NOMO-1 treated with DMSO at 0.1 percent for 48 hours (cell line): ENCODE measurements around the gene C9orf50.
A peak's percentile ranks its signal among the peaks of the same experiment; 100 is the strongest.
"Not testable (repeated sequence)": the region's sequence is repeated elsewhere in the genome, so short reads cannot be mapped to it uniquely, and the experiment has no call there.

Experiments used
- DNase-seq: peaks from one replicate; lab custom pipeline; 2025; ENCODE audit not compliant: unreplicated experiment; lab: John Stamatoyannopoulos, UW

Gene C9orf50

DNA sequence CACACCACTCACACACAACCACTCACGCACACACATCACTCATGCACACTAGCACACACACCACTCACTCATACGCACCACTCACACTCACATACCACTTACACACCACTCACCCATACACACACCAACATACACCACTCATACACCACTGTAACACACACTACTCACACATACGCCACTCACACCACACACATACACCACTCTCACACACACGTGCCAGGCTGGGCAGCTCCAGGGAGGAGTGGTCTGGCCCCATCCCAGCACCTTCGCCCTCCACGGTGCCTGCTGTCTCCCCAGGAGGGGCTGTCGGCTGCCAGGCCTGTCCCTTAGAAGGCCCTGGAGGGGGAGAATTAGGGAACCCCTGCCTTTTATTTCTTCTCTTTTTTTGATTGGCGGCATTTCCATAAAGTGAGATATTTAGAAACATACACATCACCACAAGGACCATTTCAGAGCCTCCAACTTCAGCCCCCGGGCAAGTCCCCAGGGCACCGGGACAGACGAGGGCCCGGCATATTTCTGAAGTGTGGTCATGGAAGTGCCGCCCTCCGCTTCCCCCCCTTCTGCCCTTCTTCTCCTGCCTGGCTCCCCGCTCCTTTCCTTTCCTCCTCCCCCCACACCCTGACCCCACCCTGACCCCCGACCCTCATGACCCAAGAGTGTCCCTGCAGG lies 27.3 kb upstream of the C9orf50 start:
- DNase-seq = no peak

DNA sequence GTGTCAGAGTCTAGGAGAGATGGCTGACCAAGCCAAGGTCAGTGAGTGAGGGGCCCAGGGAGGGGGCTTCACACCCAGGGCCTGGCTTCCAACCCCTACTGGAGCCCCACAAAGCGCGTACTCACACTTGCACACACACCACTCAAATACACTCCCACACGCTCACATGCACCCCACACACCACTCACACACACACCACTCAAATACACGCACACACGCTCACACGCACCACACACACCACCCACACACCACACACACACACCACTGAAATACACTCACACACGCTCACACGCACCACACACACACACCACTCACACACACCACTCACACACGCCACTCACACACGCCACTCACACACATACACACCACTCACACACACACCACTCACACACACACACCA lies 26.7 kb upstream of the C9orf50 start:
- no peak for DNase-seq

DNA sequence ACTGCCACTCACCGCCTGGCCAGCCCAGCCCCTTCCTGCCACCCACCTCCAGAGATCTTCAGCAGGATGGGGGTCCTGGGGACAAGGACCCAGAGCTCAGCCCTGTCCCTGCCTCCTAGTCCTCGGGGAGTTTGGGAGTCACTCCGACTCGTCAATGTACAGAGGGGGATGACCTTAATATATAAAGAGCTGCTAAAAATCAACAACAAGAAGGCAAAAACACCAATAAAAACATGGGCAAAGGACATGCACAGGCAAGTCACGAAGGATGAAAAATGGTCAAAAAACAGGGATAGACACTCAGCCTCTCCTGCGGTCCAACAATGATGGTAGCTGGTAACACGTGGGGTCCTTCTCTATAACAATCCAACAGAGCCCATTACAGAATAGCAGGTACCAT lies 25.8 kb upstream of the C9orf50 start:
- DNase-seq = no peak

DNA sequence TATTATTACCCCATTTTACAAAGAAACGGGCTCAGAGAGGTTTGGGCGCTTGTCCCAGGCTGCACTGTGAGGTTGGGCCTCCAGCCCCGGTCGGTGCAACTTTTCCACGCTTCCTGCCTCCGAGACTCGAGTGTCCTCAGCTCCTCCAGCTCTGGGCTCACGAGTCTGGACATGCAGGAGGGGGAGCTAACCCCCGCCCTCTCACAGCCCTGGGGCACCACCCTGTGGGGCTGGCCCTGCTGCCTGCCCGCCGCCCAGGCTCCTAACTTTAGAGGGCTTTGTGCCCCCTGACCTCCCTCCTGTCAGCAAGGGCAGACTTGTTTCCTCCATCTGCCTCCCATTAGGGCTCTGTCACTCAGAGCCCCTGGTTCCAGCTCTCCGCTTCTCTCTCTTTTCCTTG lies 25.4 kb upstream of the C9orf50 start:
- DNase-seq = no peak

DNA sequence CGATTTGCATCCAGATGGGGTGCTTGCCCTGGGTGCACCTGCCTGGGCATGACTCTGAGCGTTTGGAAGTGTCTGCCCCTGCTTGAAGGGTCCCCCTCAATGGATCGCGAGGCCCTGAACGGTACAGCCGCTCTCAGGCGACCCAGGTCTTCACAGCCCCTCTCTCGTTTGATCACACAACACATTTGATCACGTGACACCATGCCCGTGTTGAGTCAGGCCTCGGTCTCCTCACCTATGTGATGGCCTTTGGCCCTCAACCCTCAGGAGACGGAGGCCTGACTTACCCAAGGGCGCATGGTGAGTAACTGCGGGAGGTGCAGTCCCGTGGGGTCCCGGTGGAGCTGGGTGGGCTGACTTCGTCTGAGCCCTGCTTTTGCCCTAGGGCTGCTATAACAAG lies 24.0 kb upstream of the C9orf50 start:
- no peak for DNase-seq

DNA sequence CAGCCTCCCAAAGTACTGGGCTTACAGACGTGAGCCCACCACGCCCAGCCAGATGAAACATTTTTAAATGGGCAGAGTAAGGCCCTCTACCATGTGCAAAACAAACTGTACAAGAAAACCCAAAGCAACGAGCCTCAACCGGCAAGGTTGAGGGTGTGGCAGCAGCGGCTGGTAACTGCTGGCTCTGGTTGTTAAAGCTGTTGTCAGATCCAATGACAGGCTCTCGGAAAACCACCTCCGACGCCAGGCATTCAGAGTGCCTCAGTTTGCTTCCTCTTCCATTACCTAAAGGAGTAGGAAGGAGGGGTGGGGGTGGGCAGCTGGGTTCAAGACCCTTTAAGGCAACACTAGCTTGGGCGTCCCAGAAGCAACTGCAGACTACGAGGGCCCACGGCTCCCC lies 23.5 kb upstream of the C9orf50 start:
- DNase-seq = no peak

DNA sequence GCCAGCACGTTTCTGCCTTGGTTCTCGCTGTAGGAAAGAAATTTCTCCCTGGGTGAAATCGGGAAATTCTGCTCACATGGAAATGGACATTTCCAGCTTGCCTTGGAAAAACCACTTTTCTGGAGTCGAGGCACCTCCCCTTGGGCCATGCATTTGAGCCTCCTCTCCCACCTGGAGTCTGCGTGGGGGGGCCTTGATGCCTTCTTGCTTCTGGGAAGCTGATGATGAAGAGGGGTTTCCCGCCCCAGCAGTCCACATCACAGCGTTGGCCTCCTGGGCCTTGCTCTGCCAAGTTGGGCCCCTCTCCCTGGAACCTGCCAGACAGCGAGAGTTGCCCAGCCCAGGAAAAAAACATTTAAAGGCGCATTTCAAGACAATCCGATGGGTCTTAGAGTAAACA lies 22.8 kb upstream of the C9orf50 start:
- no peak for DNase-seq

DNA sequence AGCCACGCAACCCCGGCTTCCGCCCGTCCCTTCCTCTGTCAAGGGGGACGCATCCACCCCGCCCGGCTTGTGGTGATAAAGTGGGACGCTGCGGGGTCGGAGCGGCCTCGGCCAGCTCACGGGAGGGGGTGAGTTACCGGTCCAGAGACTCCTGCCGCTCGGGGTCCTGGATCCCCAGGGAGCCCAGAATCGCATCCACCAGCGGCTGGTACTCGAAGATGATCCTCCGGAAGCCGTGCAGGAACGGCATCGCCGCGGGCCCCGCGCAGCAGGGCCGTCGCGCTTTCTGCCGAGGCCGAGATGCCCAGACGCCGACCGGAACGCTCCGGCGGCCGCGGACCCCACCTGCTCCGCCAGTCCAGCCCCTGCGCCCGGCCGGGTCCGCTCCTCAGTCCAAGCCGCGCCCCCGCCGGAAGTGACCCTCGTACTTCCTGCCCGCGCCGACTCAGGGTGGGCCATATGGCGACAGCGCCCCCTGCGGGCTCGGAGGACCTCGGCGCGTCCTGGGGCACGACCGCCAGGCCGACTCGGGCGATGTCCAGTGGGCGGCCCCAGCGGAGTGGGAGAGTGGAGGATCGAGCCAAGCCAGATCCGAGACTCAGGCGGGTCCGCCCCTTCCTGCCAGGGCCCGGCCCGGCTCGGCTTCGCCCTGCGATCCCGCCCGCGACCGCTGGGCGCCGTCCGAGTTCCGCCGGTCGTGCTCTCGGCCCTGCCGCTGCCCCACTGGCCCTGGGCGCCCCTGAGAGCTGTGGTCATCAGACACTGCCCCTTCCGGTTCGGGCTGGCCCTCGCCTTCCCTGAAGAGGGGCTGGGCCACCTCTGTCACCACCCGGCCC lies 21.1 kb upstream of the C9orf50 start, which contains the start of gene ASB6:
Gene ASB6, minus strand, starts transcription at position 402 of the 836 bp plus-strand sequence. Its CDS starts 152 bp downstream, at position 250.
- DNase-seq = peak; percentile 96

DNA sequence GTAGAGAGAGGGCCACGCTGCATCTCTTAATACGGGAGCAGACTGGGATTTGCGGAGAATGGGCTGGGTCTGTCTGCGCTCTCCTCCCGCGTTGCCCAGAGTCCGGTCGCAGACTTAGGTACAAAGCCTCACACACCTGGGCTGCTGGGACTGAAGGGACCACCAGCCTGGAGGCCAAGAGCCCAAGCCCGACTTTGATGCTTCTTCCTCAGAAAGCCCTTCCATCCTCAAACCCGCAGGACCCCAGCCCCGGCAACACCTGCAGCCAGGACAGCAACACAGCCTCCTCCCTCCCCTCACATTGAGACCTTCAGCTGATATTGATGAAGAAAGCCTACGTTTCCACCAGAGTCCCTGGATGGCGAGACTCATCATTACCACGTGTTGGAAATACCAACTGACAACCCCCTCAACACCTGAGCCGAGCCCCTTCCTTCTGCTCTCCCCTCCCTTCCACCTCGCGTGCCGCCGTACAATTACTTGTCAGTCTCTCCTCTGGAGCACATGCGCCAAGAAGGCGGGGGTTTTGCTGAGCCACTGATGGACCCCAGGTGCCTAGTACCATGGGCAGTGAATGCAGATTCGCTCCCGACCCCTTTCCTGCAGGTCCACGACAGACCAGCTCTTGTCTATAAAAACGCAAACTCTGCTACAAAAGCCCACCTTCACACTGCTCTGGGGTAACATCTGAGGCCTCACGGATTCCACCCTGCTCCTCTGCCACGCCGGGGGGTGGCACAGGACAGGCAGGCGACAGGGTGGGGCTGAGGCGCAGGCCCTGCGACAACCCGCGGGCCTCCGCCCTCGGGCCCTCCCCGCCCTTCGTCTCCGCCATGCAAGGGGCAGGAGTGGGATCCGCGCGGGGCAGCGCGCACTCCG lies 20.2 kb upstream of the C9orf50 start:
- no peak for DNase-seq

DNA sequence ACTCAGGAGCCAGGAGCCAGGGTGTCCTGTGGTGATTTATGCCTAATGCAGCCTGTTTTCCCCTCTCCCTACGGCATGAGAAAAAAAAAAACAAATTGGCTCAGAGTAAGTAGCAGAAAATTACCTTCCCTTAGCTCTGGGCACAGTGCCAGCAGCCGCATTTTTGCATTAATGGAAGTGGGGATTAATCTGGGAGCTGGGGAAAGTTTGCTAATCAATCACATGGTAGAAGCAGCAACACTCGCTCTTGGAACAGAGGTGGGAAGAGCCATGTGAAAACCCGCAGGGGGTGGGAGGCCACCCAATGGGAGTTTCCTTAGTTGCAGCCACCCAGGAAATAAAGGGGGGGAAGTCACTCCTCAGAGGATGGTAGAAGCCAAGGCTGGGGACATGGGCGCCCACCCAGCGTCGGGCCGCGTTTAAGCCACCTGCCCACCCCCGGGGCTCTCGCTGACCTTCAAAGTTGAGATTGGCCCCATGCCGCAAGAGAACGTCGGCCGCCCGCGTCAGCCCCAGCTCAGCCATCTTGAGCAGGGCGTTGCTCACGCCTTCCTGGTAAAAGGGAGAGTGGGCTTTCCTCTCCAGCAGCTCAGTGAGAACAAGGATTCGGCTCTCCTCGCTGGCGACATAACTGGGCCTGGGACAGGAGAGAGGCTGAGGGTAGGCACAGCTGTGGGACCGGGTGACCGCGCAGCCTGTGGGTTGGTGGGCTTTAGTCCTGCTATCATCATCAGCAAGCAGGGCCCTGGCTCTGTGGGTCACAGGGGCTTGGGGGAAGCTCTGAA lies 19.4 kb upstream of the C9orf50 start:
- no peak for DNase-seq

DNA sequence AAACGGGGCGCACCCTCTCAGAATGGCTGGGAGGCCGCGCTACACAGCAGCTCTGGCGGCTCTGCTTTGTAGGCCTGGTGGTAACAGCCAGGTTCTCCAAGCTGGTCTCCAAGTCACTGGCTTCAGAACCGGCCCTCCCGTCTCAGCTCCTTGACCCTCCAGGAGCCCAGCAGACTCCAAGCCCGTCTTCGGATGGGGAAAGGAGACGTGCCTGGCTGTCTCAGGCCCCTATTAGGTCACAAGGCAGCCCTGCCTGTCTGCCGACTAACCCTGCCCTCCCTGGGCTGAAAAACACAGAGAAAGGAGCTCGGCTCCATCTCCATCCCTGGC lies 18.8 kb upstream of the C9orf50 start:
- no peak for DNase-seq

DNA sequence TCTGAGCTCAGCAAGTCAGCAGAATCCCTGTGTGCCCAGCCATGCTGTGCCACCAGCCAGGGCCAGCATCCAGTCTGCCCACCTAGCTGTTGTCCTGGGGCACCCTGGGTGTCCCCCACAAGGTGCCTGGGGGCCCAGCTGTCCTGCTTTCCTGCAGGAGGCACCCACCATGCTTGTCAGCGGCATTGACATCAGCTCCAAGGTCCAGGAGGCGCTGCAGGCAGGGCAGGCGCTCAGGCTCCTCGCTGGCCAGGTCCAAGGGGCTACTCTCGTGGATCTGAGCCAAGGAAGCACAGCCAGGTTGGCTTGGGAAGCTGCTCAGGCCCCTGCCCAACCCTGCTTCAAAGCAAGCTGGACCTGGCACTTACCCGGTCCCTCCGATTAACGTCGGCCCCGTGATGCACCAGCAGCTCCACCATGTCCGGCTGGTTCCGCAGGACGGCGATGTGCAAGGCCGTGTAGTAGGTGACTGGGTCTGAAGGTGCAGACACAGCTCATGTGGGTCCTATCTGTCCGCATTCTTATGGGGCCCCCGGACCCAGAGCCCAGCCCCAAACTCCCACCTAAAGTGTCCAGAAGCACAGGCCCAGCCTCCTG lies 18.2 kb upstream of the C9orf50 start:
- no peak for DNase-seq

DNA sequence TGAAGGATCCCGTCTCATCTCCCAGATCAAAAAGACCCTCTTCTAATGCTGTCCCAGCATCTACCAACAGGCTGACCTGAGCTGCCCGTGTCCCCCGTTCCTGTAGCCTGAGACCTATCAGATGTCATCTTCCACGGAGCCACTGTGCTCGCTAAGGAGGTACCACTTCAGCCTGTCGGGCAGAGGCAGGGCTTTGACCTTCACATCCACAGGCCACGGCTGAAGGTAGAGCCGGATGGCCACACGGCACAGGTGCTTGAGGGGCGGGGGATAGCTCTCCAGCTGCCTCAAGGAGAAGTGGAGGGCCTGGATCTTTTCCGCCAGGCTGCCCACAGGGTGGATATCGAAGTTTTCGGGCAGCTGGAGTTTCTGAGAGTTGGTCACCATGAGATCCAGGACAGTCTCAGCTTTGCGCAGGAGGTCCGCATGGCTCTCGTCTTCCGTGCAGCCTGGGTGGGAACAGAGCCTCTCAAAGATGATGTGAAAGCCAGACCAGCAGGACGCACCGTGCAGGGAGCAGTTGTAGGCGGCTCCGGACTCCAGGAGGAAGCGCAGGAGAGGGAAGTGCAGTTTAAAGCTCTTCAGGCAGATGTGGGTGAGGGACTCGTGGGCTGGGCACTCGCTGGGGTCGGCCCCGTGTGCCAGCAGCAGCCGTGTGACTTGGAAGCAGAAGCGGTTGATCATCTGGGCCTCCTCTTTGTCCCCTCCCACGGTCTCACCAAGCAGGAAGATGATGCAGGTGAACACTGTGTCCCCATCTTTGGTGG lies 17.0 kb upstream of the C9orf50 start:
- DNase-seq = no peak

DNA sequence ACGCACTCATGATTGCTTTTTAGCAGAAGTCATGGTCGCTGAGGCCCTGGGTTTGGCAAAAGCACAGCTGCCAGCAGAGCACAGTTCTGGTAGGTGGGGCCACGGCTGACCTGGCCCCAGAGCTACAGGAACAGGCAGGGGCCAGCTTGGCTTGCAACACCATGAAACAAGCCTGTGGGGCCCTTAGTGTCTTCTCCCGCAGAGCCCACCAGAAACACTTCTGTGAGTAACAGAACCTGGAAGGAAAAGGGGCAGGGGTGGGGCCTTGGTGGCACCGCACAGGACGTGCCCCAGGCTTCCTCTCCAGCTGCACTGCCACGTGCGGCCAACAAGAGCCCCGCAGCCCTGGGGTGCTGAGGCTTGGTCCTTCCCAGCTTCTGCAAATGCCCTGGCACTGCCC lies 16.2 kb upstream of the C9orf50 start:
- DNase-seq = no peak

DNA sequence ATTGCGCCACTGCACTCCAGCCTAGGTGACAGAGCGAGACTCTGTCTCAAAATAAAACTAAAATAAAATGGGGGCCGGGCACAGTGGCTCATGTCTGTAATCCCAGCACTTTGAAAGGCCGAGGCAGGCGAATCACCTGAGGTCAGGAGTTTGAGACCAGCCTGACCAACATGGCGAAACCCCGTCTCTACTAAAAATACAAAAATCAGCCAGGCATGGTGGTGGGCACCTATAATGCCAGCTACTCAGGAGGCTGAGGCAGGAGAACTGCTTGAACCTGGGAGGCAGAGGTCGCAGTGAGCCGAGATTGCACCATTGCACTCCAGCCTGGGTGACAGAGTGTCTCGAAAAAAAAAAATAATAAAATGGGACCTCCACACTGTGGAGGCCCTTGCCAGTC lies 15.4 kb upstream of the C9orf50 start:
- DNase-seq = not testable (repeated sequence)

DNA sequence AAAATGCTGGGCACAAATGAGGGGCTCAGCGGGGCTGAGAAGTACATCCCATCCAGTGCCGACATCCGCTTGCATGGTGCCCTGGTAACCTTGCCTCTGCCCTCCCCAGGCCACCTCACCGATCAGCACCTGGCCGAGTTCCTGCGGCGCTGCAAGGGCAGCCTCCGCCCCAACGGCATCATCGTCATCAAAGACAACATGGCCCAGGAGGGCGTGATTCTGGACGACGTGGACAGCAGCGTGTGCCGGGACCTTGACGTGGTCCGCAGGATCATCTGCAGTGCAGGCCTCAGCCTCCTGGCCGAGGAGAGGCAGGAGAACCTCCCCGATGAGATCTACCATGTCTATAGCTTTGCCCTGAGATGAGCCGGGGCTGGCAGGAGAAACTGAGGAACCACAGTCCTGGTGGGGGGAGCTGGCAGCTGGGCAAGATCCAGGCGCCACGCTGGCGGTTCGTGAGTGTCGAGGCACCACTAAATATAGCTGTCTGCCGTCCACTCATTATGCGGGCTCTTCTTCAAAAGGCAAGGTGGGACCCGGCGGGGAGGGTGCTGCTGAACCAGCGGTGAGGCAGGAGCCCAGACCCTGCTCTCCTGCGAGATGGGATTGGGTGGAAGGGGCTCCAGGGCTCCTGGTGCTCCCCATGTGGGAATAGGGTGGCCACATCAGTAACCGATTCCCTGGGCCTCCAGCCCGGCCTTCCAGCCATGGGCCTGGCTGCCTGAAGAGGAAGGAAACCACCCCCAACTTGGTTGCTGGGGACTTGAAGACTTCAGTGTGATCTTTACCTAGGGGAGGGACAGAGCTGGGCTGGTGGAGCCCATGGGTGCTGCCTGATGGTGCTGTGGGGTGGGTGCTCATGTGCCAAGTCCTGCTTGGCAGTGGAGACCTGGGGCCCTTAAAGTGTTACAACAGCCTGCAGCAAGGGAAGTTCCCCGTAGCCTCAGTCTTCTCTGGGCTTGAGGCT lies 14.5 kb upstream of the C9orf50 start:
- DNase-seq = no peak

DNA sequence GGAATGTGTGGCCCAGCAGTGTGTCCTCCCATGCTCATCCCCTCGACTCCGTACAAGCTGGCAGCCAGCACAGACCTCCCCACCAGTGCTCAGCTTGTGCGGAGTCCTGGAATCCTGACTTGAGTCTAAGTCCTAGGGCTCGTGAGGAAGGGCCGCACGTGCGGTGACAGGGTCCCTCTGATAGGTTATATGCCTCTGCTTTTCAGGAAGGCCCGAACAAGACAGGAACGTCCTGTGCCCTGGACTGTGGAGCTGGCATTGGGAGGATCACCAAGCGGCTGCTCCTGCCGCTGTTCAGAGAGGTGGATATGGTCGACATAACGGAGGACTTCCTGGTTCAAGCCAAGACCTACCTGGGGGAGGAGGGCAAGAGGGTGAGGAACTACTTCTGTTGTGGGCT lies 12.9 kb upstream of the C9orf50 start:
- DNase-seq = no peak

DNA sequence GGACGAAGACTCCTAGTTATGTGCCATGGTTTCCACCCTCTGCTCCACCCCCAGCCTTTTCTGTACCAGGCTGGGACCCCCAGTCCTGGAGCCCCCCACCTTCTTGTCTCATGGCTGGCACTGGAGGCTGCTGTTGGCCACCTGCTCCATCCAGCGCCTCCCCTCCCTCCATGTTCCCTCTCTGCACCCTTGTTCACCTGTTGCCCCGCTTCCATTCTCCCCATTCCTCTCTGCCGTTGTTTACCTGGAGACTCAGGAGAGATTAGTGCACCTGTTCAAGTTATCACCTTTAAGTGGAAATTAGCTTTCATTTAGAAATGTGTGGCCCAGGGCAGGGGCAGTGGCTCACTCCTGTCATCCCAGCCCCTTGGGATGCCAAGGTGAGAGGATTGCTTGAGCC lies 12.3 kb upstream of the C9orf50 start:
- no peak for DNase-seq

DNA sequence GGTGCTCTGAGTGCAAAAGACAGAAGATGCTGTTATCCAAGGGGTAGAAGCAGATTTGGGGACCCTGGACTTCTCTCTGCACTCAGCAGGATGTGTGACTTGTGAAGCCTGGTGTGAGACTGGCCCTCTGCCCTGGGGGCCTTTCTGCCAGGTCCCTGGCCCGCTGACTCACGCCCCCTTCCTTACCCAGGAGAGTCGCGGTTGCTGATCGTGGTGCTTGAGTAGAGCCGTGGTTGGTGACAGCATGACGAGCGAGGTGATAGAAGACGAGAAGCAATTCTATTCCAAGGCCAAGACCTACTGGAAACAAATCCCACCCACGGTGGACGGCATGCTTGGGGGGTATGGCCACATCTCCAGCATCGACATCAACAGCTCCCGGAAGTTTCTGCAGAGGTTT lies 11.6 kb upstream of the C9orf50 start:
- no peak for DNase-seq
